Osteoblast (primary cell): ENCODE results near the gene SCLY. TPM values are rescaled to one million over a fixed set of nuclear protein-coding genes. Genes with fewer than 3 reads are reported as not detected.

Source experiments
- DNase-seq: peaks from one replicate; pipeline ENCODE4 v3.0.0; 2011; ENCODE audit warnings: low spot score, mixed read lengths; ENCODE audit not compliant: insufficient read length; ENCODE audit errors: missing footprints
- H2AFZ ChIP-seq: 2 replicates; pipeline ENCODE4 v1.6.0; 2011; ENCODE audit warnings: mild to moderate bottlenecking, low read length
- H3K27ac ChIP-seq: 2 replicates; pipeline ENCODE4 v1.5.1; 2011; ENCODE audit warnings: mild to moderate bottlenecking, low read depth, low read length, moderate library complexity
- H3K27me3 ChIP-seq: 2 replicates; pipeline ENCODE4 v1.6.0; 2012; ENCODE audit warnings: mild to moderate bottlenecking, control low read depth, inconsistent platforms, low read length, moderate library complexity; ENCODE audit not compliant: insufficient read depth
- H3K36me3 ChIP-seq: 2 replicates; pipeline ENCODE4 v1.5.1; 2011; ENCODE audit warnings: mild to moderate bottlenecking, low read length, control low read depth, moderate library complexity; ENCODE audit not compliant: insufficient read depth
- H3K4me1 ChIP-seq: 2 replicates; pipeline ENCODE4 v1.5.1; 2011; ENCODE audit warnings: mild to moderate bottlenecking, low read length, control low read depth, moderate library complexity; ENCODE audit not compliant: insufficient read depth
- H3K4me2 ChIP-seq: 2 replicates; pipeline ENCODE4 v1.6.0; 2011; ENCODE audit warnings: mild to moderate bottlenecking, low read length; ENCODE audit not compliant: insufficient read depth
- H3K4me3 ChIP-seq: fragments of 200-600 bp; sonication (generic); 3 replicates; pipeline ENCODE4 v1.5.1; 2012; ENCODE audit warnings: mild to moderate bottlenecking, low read length, inconsistent platforms; ENCODE audit not compliant: insufficient read depth
- H3K79me2 ChIP-seq: 2 replicates; pipeline ENCODE4 v1.6.0; 2012; ENCODE audit warnings: mild to moderate bottlenecking, low read length, control low read depth, inconsistent platforms; ENCODE audit not compliant: insufficient read depth
- H3K9me3 ChIP-seq: 2 replicates; pipeline ENCODE4 v1.5.1; 2011; ENCODE audit warnings: low read depth, low read length, control low read depth
- H4K20me1 ChIP-seq: 2 replicates; pipeline ENCODE4 v1.6.0; 2012; ENCODE audit warnings: mild to moderate bottlenecking, low read length, control low read depth; ENCODE audit not compliant: insufficient read depth
- total RNA-seq: library from RNA; depleted of rRNA; stranded (reverse); fragments of >200 nt; gene quantifications from 2 replicates; pipeline ENCODE4 v1.2.3, GENCODE V29; 2012
- TF ChIP-seq, protein P1 (sequence below): IDR thresholded peaks from 2 replicates; pipeline ENCODE4 v1.5.1; 2011; ENCODE audit warnings: mild to moderate bottlenecking, low read depth, low read length, moderate library complexity; ENCODE audit errors: extremely low read depth

The SCLY gene
- total RNA-seq, 1 donor, result 11.6 TPM

- Histone ChIP-seq H3K4me2 (no peak overlapping the region), H3K36me3 (no peaks in the 10 kb centered on the region), H2AFZ (no peak overlapping the region), H3K27ac (no peak overlapping the region), H3K9me3 (no peaks in the 10 kb centered on the region), H4K20me1 (no peaks in the 10 kb centered on the region), H3K79me2 (no peaks in the 10 kb centered on the region), H3K27me3 (no peaks in the 10 kb centered on the region), H3K4me3 (no peak overlapping the region), H3K4me1 (peaks cover 12% of the 10 kb centered on the region)
- peak; percentile 71 for DNase-seq
- TF ChIP-seq, protein P1, sequence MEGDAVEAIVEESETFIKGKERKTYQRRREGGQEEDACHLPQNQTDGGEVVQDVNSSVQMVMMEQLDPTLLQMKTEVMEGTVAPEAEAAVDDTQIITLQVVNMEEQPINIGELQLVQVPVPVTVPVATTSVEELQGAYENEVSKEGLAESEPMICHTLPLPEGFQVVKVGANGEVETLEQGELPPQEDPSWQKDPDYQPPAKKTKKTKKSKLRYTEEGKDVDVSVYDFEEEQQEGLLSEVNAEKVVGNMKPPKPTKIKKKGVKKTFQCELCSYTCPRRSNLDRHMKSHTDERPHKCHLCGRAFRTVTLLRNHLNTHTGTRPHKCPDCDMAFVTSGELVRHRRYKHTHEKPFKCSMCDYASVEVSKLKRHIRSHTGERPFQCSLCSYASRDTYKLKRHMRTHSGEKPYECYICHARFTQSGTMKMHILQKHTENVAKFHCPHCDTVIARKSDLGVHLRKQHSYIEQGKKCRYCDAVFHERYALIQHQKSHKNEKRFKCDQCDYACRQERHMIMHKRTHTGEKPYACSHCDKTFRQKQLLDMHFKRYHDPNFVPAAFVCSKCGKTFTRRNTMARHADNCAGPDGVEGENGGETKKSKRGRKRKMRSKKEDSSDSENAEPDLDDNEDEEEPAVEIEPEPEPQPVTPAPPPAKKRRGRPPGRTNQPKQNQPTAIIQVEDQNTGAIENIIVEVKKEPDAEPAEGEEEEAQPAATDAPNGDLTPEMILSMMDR, result no peak
These were observed 68.6 kb downstream of the SCLY start for GRCh38 chr2:238129166-238130010.

GRCh38 chr2:238130111-238130695 lies 69.4 kb downstream of the SCLY start:
- Histone ChIP-seq H3K27me3 (no peaks in the 10 kb centered on the region), H3K9me3 (no peaks in the 10 kb centered on the region), H4K20me1 (no peaks in the 10 kb centered on the region), H3K4me1 (peaks cover 12% of the 10 kb centered on the region), H3K79me2 (no peaks in the 10 kb centered on the region), H3K27ac (no peak overlapping the region), H3K4me3 (no peak overlapping the region), H3K36me3 (no peaks in the 10 kb centered on the region), H2AFZ (no peak overlapping the region), H3K4me2 (no peak overlapping the region)
- peak; percentile 60 for DNase-seq
- TF ChIP-seq, protein P1, result no peak

DNA sequence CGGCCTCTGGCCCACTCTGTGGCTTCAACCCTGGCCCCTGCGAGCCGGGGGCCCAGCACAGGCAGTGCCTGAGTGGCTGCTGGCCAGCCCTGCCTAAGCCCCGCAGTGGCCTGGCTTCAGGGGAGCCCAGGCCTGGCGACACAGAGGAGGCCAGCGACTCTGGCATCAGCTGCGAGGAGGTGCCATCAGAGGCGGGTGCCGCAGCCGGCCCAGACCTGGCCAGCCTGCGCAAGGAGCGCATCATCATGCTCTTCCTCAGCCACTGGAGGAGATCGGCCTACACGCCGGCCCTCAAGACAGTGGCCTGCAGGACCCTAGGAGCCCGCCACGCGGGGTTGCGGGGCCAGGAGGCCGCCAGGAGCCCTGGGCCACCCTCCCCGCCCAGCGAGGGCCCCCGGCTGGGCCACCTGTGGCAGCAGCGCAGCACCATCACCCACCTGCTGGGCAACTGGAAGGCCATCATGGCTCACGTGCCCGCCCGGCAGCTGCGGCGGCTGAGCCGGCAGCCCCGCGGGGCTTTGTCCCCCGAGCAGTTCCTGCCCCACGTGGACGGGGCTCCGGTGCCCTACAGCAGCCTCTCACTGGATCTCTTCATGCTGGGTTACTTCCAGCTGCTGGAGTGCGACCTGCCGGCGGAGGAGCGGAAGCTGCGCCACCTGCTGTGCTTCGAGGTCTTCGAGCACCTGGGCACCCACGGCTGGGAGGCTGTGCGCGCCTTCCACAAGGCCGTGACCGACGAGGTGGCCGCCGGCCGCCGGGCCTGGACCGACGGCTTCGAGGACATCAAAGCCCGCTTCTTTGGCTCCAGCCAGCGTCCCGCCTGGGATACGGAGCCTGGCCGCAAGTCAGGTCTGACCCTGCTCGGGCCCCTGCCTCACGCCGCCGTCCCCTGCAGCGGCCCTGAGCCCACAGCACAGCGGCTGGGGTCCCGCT lies 70.2 kb downstream of the SCLY start:
- DNase-seq, result peak; percentile 57
- Histone ChIP-seq H3K36me3 (no peaks in the 10 kb centered on the region), H2AFZ (no peak overlapping the region), H4K20me1 (no peaks in the 10 kb centered on the region), H3K9me3 (no peaks in the 10 kb centered on the region), H3K27me3 (no peaks in the 10 kb centered on the region), H3K4me3 (no peak overlapping the region), H3K4me1 (peaks cover 12% of the 10 kb centered on the region), H3K4me2 (no peak overlapping the region), H3K27ac (no peak overlapping the region), H3K79me2 (no peaks in the 10 kb centered on the region)
- TF ChIP-seq, protein P1, result no peak
